DOHH2 (cell line): ENCODE results near the gene F10.

ENCODE experiments used
- H3F3A ChIP-seq: fragments of 200-600 bp; sonication (generic), shearing (Covaris generic); 2 replicates; pipeline ENCODE4 v1.6.0; 2016; ENCODE audit warnings: antibody characterized with exemption, mild to moderate bottlenecking; ENCODE audit not compliant: control insufficient read depth, insufficient read depth
- H3K27ac ChIP-seq: fragments of 200-600 bp; sonication (generic); 2 replicates; pipeline ENCODE4 v1.5.1; 2014; ENCODE audit warnings: low read depth, mild to moderate bottlenecking, low read length, moderate library complexity
- H3K27me3 ChIP-seq: fragments of 200-600 bp; sonication (generic); 2 replicates; pipeline ENCODE4 v1.6.1; 2014; ENCODE audit warnings: mild to moderate bottlenecking, low read length, mixed read lengths; ENCODE audit not compliant: control insufficient read depth
- H3K36me3 ChIP-seq: fragments of 200-600 bp; sonication (generic); 2 replicates; pipeline ENCODE4 v1.6.1; 2014; ENCODE audit warnings: mild to moderate bottlenecking, low read length, moderate library complexity, mixed read lengths; ENCODE audit not compliant: control insufficient read depth
- H3K4me1 ChIP-seq: fragments of 200-600 bp; sonication (generic); 2 replicates; pipeline ENCODE4 v1.6.1; 2014; ENCODE audit warnings: mild to moderate bottlenecking, low read length, mixed read lengths; ENCODE audit not compliant: control insufficient read depth
- H3K4me2 ChIP-seq: fragments of 200-600 bp; sonication (generic); 2 replicates; pipeline ENCODE4 v1.6.0; 2014; ENCODE audit warnings: mild to moderate bottlenecking, low read length, moderate library complexity
- H3K4me3 ChIP-seq: fragments of 200-600 bp; sonication (generic); 2 replicates; pipeline ENCODE4 v1.5.1; 2014; ENCODE audit warnings: mild to moderate bottlenecking, low read length, mixed read lengths
- H3K79me2 ChIP-seq: fragments of 200-600 bp; sonication (generic); 2 replicates; pipeline ENCODE4 v1.6.1; 2014; ENCODE audit warnings: mild to moderate bottlenecking, low read length, mixed read lengths; ENCODE audit not compliant: control insufficient read depth
- H3K9me2 ChIP-seq: fragments of 200-600 bp; sonication (generic); replicated peaks from 2 replicates; pipeline ENCODE4 v1.6.1; 2014; ENCODE audit warnings: mild to moderate bottlenecking, low read length, mixed read lengths; ENCODE audit not compliant: control insufficient read depth
- H3K9me3 ChIP-seq: fragments of 200-600 bp; sonication (generic); 2 replicates; pipeline ENCODE4 v1.6.1; 2014; ENCODE audit warnings: antibody characterized with exemption, low read length, mixed read lengths; ENCODE audit not compliant: control insufficient read depth, insufficient read depth
- H4K20me1 ChIP-seq: fragments of 200-600 bp; sonication (generic); 2 replicates; pipeline ENCODE4 v1.6.0; 2014; ENCODE audit warnings: low read depth, mild to moderate bottlenecking, antibody characterized with exemption, low read length, moderate library complexity; ENCODE audit not compliant: control insufficient read depth, insufficient read depth
- CTCF ChIP-seq: fragments of 200-600 bp; sonication (generic); IDR thresholded peaks from one replicate; pipeline ENCODE4 v1.5.1; 2014; ENCODE audit warnings: antibody characterized with exemption, mild to moderate bottlenecking, low read depth, low read length; ENCODE audit not compliant: poor library complexity, severe bottlenecking
- EZH2phosphoT487 ChIP-seq: fragments of 200-600 bp; sonication (generic); IDR thresholded peaks from 2 replicates; pipeline ENCODE4 v1.6.1; 2017; ENCODE audit warnings: borderline replicate concordance, mild to moderate bottlenecking, antibody characterized with exemption, low read length, moderate library complexity, mixed read lengths

Gene F10

GRCh38 chr13:113122550-113123225 lies at the start of gene F10:
F10 (plus strand) TSS chr13:113122799; CDS start chr13:113122856, 57 bp downstream.
- no peaks in the 10 kb centered on the region for H4K20me1 ChIP-seq
- no peaks in the 10 kb centered on the region for H3K9me3 ChIP-seq
- H3K27me3 ChIP-seq = no peaks in the 10 kb centered on the region
- H3K36me3 ChIP-seq = no peaks in the 10 kb centered on the region
- H3K27ac ChIP-seq = no peak within 1 kb of the TSS
- H3K9me2 ChIP-seq = no peaks in the 10 kb centered on the region
- H3K79me2 ChIP-seq = no peaks in the 10 kb centered on the region
- H3F3A ChIP-seq = no peaks in the 10 kb centered on the region
- H3K4me2 ChIP-seq = no peak within 1 kb of the TSS
- TF ChIP-seq EZH2phosphoT487 (no peak), CTCF (no peak)
- no peak within 1 kb of the TSS for H3K4me3 ChIP-seq
- H3K4me1 ChIP-seq = no peaks in the 10 kb centered on the region

GRCh38 chr13:113073942-113074341 lies 48.7 kb upstream of the F10 start:
- H3K4me1 ChIP-seq = no peaks in the 10 kb centered on the region
- H3K79me2 ChIP-seq = no peaks in the 10 kb centered on the region
- no peaks in the 10 kb centered on the region for H3K9me3 ChIP-seq
- no peak overlapping the region for H3K4me3 ChIP-seq
- H3K9me2 ChIP-seq = no peaks in the 10 kb centered on the region
- H4K20me1 ChIP-seq = no peaks in the 10 kb centered on the region
- no peak overlapping the region for H3K4me2 ChIP-seq
- no peak overlapping the region for H3K27ac ChIP-seq
- H3K36me3 ChIP-seq = no peaks in the 10 kb centered on the region
- TF ChIP-seq CTCF (no peak), EZH2phosphoT487 (no peak)
- H3K27me3 ChIP-seq = no peaks in the 10 kb centered on the region
- H3F3A ChIP-seq = no peaks in the 10 kb centered on the region

GRCh38 chr13:113074401-113074800 lies 48.2 kb upstream of the F10 start:
- TF ChIP-seq EZH2phosphoT487 = no peak
- TF ChIP-seq CTCF = no peak
- Histone ChIP-seq H3K4me3 (no peak overlapping the region), H3K27me3 (no peaks in the 10 kb centered on the region), H3K9me3 (no peaks in the 10 kb centered on the region), H3K4me2 (no peak overlapping the region), H3K27ac (no peak overlapping the region), H3K79me2 (no peaks in the 10 kb centered on the region), H4K20me1 (no peaks in the 10 kb centered on the region), H3K36me3 (no peaks in the 10 kb centered on the region), H3K4me1 (no peaks in the 10 kb centered on the region), H3K9me2 (no peaks in the 10 kb centered on the region), H3F3A (no peaks in the 10 kb centered on the region)
